ENCODE results near the gene SLC18A2. TPM values are rescaled to one million over a fixed set of nuclear protein-coding genes. Genes with fewer than 3 reads are reported as not detected.
"Not testable (repeated sequence)": the region's sequence is repeated elsewhere in the genome, so short reads cannot be mapped to it uniquely, and the experiment has no call there.

The SLC18A2 gene
- total and polyA plus RNA-seq, 7 experiments from 2014 or later, result 0.71 to 6.1 (median 1.4) TPM; not detected in 3

DNA sequence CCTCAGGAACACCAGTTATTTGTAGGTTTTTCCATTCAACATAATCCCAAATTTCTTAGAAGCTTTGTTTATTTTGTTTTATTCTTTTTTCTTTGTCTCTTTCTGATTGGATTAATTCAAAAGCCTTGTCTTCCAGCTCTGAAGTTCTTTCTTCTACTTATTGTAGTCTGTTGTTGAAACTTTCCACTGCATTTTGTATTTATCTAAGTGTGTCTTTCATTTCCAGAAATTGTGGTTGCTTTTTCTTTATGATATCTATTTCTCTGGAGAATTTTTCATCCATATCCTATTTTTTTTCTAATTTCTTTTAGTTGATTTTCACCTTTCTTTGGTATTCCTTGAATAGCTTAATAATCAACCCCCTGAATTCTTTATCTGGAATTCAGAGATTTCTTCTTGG lies 58.5 kb downstream of the SLC18A2 start:
- Histone ChIP-seq H3K27me3 (ENCODE audit: control insufficient read depth in 2 of 2, insufficient read depth in 2 of 2, low read length in 2 of 2) (no peaks in the 10 kb centered on the region), H3K36me3 (ENCODE audit: control insufficient read depth in 2 of 3, insufficient read depth in 3 of 3, low read length in 3 of 3) (no peaks in the 10 kb centered on the region), H3K4me3 (ENCODE audit: low read length) (no peak overlapping the region), H3K4me1 (ENCODE audit: control insufficient read depth in 2 of 2, insufficient read depth in 2 of 2, low read length in 2 of 2) (no peaks in the 10 kb centered on the region), H3K27ac (ENCODE audit: low read depth, low read length) (no peak overlapping the region), H3K9me3 (ENCODE audit: control insufficient read depth in 2 of 3, low read length in 3 of 3) (no peaks in the 10 kb centered on the region)
- Mint-ChIP-seq H3K27ac (no peak overlapping the region), H3K36me3 (peaks cover 10 to 54% (median 41%) of the 10 kb centered on the region in 5 donors), H3K4me1 (peaks cover 0 to 13% (median 8%) of the 10 kb centered on the region in 7 donors), H3K4me3 (no peak overlapping the region), H3K9me3 (peaks cover 0 to 46% (median 13%) of the 10 kb centered on the region in 11 donors), H3K27me3 (no peaks in the 10 kb centered on the region)
- ChIA-PET POLR2A (interaction anchor here (0.5 kb wide), 1 partner anchor 572 kb away, joined by 3 read pairs; no protein-coding TSS in a partner anchor), CTCF (interaction anchor here (1.0 to 1.2 kb wide), 2 partner anchors 20 to 21 kb away, joined by 3 read pairs; no protein-coding TSS in a partner anchor)
- ATAC-seq (no peak), DNase-seq (no peak)
- intact Hi-C loops (cut with micrococcal nuclease), result no loop called here

- CTCF ChIA-PET, result no interaction called here
- intact Hi-C loops (cut with micrococcal nuclease), result no loop called here
- no peaks in the 10 kb centered on the region for H3K27me3 Mint-ChIP-seq
Observed at GRCh38 chr10:117300671-117301070, 59.8 kb downstream of the SLC18A2 start.

DNA sequence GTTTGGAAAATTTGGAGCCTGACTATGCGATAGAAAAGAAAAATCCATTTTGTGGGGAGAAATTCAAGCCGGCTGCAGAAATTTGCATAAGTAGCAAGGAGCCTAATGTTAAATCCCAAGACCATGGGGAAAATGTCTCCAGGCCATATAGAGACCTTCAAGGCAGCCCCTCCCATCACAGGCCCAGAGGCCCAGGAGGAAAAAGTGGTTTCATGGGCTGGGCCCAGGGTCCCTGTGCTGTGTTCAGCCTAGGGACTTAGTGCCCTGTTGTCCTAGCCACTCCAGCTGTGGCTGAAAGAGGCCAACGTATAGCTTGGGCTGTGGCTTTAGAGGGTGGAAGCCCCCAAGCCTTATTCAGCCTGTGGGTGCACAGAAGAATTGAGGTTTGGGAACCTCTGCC lies 62.5 kb downstream of the SLC18A2 start:
- H3K36me3 ChIP-seq (ENCODE audit: control insufficient read depth in 2 of 3, insufficient read depth in 3 of 3, low read length in 3 of 3); ATAC-seq; CTCF ChIA-PET; H3K27me3 Mint-ChIP-seq; H3K27ac ChIP-seq (ENCODE audit: low read depth, low read length); H3K27me3 ChIP-seq (ENCODE audit: control insufficient read depth in 2 of 2, insufficient read depth in 2 of 2, low read length in 2 of 2); POLR2A ChIA-PET; intact Hi-C loops (cut with micrococcal nuclease); DNase-seq; H3K4me3 Mint-ChIP-seq; H3K4me1 ChIP-seq (ENCODE audit: control insufficient read depth in 2 of 2, insufficient read depth in 2 of 2, low read length in 2 of 2); H3K9me3 ChIP-seq (ENCODE audit: control insufficient read depth in 2 of 3, low read length in 3 of 3); H3K4me3 ChIP-seq (ENCODE audit: low read length); H3K27ac Mint-ChIP-seq: not testable (repeated sequence)
- Mint-ChIP-seq H3K4me1 (peaks cover 0 to 11% (median 0%) of the 10 kb centered on the region in 7 donors), H3K9me3 (peaks cover 0 to 50% (median 13%) of the 10 kb centered on the region in 11 donors), H3K36me3 (peaks cover 10 to 69% (median 32%) of the 10 kb centered on the region in 5 donors)

More at GRCh38 chr10:117300671-117301070, 59.8 kb downstream of the SLC18A2 start:
- no peak for ATAC-seq
- no peak for DNase-seq
- Histone ChIP-seq H3K4me3 (ENCODE audit: low read length) (no peak overlapping the region), H3K27me3 (ENCODE audit: control insufficient read depth in 2 of 2, insufficient read depth in 2 of 2, low read length in 2 of 2) (no peaks in the 10 kb centered on the region), H3K36me3 (ENCODE audit: control insufficient read depth in 2 of 3, insufficient read depth in 3 of 3, low read length in 3 of 3) (no peaks in the 10 kb centered on the region), H3K4me1 (ENCODE audit: control insufficient read depth in 2 of 2, insufficient read depth in 2 of 2, low read length in 2 of 2) (no peaks in the 10 kb centered on the region), H3K9me3 (ENCODE audit: control insufficient read depth in 2 of 3, low read length in 3 of 3) (no peaks in the 10 kb centered on the region), H3K27ac (ENCODE audit: low read depth, low read length) (no peak overlapping the region)
- Mint-ChIP-seq H3K27ac (no peak overlapping the region), H3K4me1 (peaks cover 0 to 11% (median 3%) of the 10 kb centered on the region in 7 donors), H3K36me3 (peaks cover 10 to 60% (median 34%) of the 10 kb centered on the region in 5 donors), H3K4me3 (no peak overlapping the region), H3K9me3 (peaks cover 0 to 50% (median 13%) of the 10 kb centered on the region in 11 donors)
- POLR2A ChIA-PET, result no interaction called here

- CTCF ChIA-PET, result no interaction called here
- DNase-seq, result no peak
Observed at GRCh38 chr10:117306674-117307073, 65.8 kb downstream of the SLC18A2 start.

DNA sequence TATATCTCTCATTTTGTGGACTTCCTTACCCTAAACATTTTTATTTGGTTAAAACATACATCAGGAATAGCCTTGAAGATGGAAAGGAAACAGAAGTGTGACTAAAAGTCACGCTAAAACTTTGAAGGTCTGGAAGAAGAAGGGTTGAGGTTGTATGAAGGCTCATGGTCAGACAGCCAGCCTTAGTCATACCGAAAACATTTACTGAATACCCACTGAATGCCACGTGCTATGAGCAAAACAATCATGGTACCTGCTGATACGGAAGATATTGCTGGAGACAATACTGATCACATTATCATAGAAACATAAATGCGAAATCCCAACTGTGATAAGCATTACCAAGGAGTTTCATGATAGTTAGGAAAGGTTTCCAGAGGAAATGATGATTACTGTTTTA lies 70.3 kb downstream of the SLC18A2 start:
- POLR2A ChIA-PET, result no interaction called here
- Mint-ChIP-seq H3K27me3 (no peaks in the 10 kb centered on the region), H3K9me3 (no peaks in the 10 kb centered on the region), H3K4me1 (peaks cover 11 to 41% (median 28%) of the 10 kb centered on the region in 7 donors), H3K4me3 (no peak overlapping the region), H3K36me3 (peaks cover 7 to 62% (median 40%) of the 10 kb centered on the region in 5 donors), H3K27ac (no peak overlapping the region)
- intact Hi-C loops (cut with micrococcal nuclease), result no loop called here
- H3K36me3 ChIP-seq (ENCODE audit: control insufficient read depth in 2 of 3, insufficient read depth in 3 of 3, low read length in 3 of 3), result no peaks in the 10 kb centered on the region
- ATAC-seq (no peak), DNase-seq (no peak)
- peaks cover 0 to 7% of the 10 kb centered on the region in 2 donors for H3K4me1 ChIP-seq (ENCODE audit: control insufficient read depth in 2 of 2, insufficient read depth in 2 of 2, low read length in 2 of 2)
- H3K4me3 ChIP-seq (ENCODE audit: low read length), result no peak overlapping the region
- H3K27me3 ChIP-seq (ENCODE audit: control insufficient read depth in 2 of 2, insufficient read depth in 2 of 2, low read length in 2 of 2), result no peaks in the 10 kb centered on the region
- H3K9me3 ChIP-seq (ENCODE audit: control insufficient read depth in 2 of 3, low read length in 3 of 3), result no peaks in the 10 kb centered on the region
- no peak overlapping the region for H3K27ac ChIP-seq (ENCODE audit: low read depth, low read length)
- CTCF ChIA-PET, result no interaction called here

More at GRCh38 chr10:117306674-117307073, 65.8 kb downstream of the SLC18A2 start:
- no peaks in the 10 kb centered on the region for H3K27me3 ChIP-seq (ENCODE audit: control insufficient read depth in 2 of 2, insufficient read depth in 2 of 2, low read length in 2 of 2)
- H3K27ac ChIP-seq (ENCODE audit: low read depth, low read length), result no peak overlapping the region
- POLR2A ChIA-PET, result no interaction called here
- no peak overlapping the region for H3K4me3 Mint-ChIP-seq
- intact Hi-C loops (cut with micrococcal nuclease), result no loop called here
- H3K9me3 ChIP-seq (ENCODE audit: control insufficient read depth in 2 of 3, low read length in 3 of 3), result no peaks in the 10 kb centered on the region
- peaks cover 0 to 7% of the 10 kb centered on the region in 2 donors for H3K4me1 ChIP-seq (ENCODE audit: control insufficient read depth in 2 of 2, insufficient read depth in 2 of 2, low read length in 2 of 2)
- peaks cover 6 to 29% (median 18%) of the 10 kb centered on the region in 7 donors for H3K4me1 Mint-ChIP-seq
- no peak overlapping the region for H3K4me3 ChIP-seq (ENCODE audit: low read length)
- no peaks in the 10 kb centered on the region for H3K27me3 Mint-ChIP-seq
- no peak for ATAC-seq
- no peak overlapping the region for H3K27ac Mint-ChIP-seq
- H3K36me3 Mint-ChIP-seq, result peaks cover 6 to 69% (median 26%) of the 10 kb centered on the region in 5 donors
- H3K36me3 ChIP-seq (ENCODE audit: control insufficient read depth in 2 of 3, insufficient read depth in 3 of 3, low read length in 3 of 3), result no peaks in the 10 kb centered on the region
- H3K9me3 Mint-ChIP-seq, result peaks cover 0 to 29% (median 7%) of the 10 kb centered on the region in 11 donors

DNA sequence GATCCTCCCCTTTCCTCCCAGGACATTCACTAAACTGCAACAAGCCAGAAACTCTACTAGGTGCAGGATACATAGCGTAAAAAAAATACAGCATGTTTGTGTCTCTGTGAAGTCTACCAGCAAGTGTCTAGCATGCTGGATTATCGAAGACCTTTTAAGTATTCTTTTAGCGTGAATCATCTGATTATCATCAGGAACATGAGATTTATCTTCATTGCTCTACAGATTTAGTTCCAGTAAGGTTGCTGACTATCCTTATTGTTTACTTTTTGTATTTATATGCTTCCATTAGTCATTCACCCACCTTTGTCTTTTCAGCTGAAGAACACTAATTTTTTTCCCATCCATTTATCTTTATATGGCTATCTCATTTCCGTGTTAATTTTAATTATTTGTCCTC lies 71.5 kb downstream of the SLC18A2 start:
- H3K27me3 ChIP-seq (ENCODE audit: control insufficient read depth in 2 of 2, insufficient read depth in 2 of 2, low read length in 2 of 2), result no peaks in the 10 kb centered on the region
- Mint-ChIP-seq H3K4me1 (peaks cover 11 to 41% (median 28%) of the 10 kb centered on the region in 7 donors), H3K27ac (no peak overlapping the region), H3K27me3 (no peaks in the 10 kb centered on the region), H3K4me3 (no peak overlapping the region), H3K9me3 (no peaks in the 10 kb centered on the region), H3K36me3 (peaks cover 7 to 60% (median 40%) of the 10 kb centered on the region in 5 donors)
- H3K4me1 ChIP-seq (ENCODE audit: control insufficient read depth in 2 of 2, insufficient read depth in 2 of 2, low read length in 2 of 2), result peaks cover 0 to 7% of the 10 kb centered on the region in 2 donors
- H3K27ac ChIP-seq (ENCODE audit: low read depth, low read length), result no peak overlapping the region
- intact Hi-C loops (cut with micrococcal nuclease), result no loop called here
- H3K4me3 ChIP-seq (ENCODE audit: low read length), result no peak overlapping the region
- POLR2A ChIA-PET, result no interaction called here
- H3K36me3 ChIP-seq (ENCODE audit: control insufficient read depth in 2 of 3, insufficient read depth in 3 of 3, low read length in 3 of 3), result no peaks in the 10 kb centered on the region
- no peaks in the 10 kb centered on the region for H3K9me3 ChIP-seq (ENCODE audit: control insufficient read depth in 2 of 3, low read length in 3 of 3)
- CTCF ChIA-PET, result no interaction called here
- ATAC-seq (no peak), DNase-seq (no peak)

- peaks cover 8 to 41% (median 28%) of the 10 kb centered on the region in 7 donors for H3K4me1 Mint-ChIP-seq
- ChIA-PET POLR2A (no interaction called here), CTCF (no interaction called here)
- no peaks in the 10 kb centered on the region for H3K27me3 Mint-ChIP-seq
- DNase-seq, result no peak
- H3K27ac Mint-ChIP-seq, result peak overlapping the region in 1 of 9 donors; percentile 6
- Histone ChIP-seq H3K36me3 (ENCODE audit: control insufficient read depth in 2 of 3, insufficient read depth in 3 of 3, low read length in 3 of 3) (no peaks in the 10 kb centered on the region), H3K27ac (ENCODE audit: low read depth, low read length) (no peak overlapping the region), H3K27me3 (ENCODE audit: control insufficient read depth in 2 of 2, insufficient read depth in 2 of 2, low read length in 2 of 2) (no peaks in the 10 kb centered on the region), H3K4me3 (ENCODE audit: low read length) (no peak overlapping the region), H3K9me3 (ENCODE audit: control insufficient read depth in 2 of 3, low read length in 3 of 3) (no peaks in the 10 kb centered on the region), H3K4me1 (ENCODE audit: control insufficient read depth in 2 of 2, insufficient read depth in 2 of 2, low read length in 2 of 2) (peaks cover 0 to 7% of the 10 kb centered on the region in 2 donors)
- no peak overlapping the region for H3K4me3 Mint-ChIP-seq
- ATAC-seq, result no peak
- H3K9me3 Mint-ChIP-seq, result no peaks in the 10 kb centered on the region
- intact Hi-C loops (cut with micrococcal nuclease), result no loop called here
- H3K36me3 Mint-ChIP-seq, result peaks cover 9 to 63% (median 47%) of the 10 kb centered on the region in 5 donors
Observed at GRCh38 chr10:117313641-117314040, 72.7 kb downstream of the SLC18A2 start.

Measured in naive thymus-derived CD4-positive, alpha-beta T cell (primary cell).